KMS-11 (cell line): ENCODE data around the gene BMP5.

Experiments
- H2AFZ ChIP-seq: fragments of 200-600 bp; sonication (generic); 2 replicates; pipeline ENCODE4 v1.6.1; 2016; ENCODE audit warnings: antibody characterized with exemption, mixed run types, low read depth
- H3K27ac ChIP-seq: fragments of 200-600 bp; sonication (generic); 2 replicates; pipeline ENCODE4 v1.6.1; 2016; ENCODE audit warnings: mild to moderate bottlenecking, mixed run types
- H3K27me3 ChIP-seq: fragments of 200-600 bp; sonication (generic); 2 replicates; pipeline ENCODE4 v1.6.1; 2017; ENCODE audit warnings: mild to moderate bottlenecking, low read depth, mixed run types, moderate library complexity; ENCODE audit not compliant: insufficient read depth
- H3K36me3 ChIP-seq: fragments of 200-600 bp; sonication (generic); 2 replicates; pipeline ENCODE4 v1.6.1; 2017; ENCODE audit warnings: mild to moderate bottlenecking, mixed run types; ENCODE audit not compliant: insufficient read depth
- H3K4me1 ChIP-seq: fragments of 200-600 bp; sonication (generic); 2 replicates; pipeline ENCODE4 v1.6.1; 2016; ENCODE audit warnings: mild to moderate bottlenecking, low read depth, mixed run types; ENCODE audit not compliant: poor library complexity, severe bottlenecking
- H3K4me2 ChIP-seq: fragments of 200-600 bp; sonication (generic); 2 replicates; pipeline ENCODE4 v1.7.0; 2016; ENCODE audit warnings: mild to moderate bottlenecking, mixed run types
- H3K4me3 ChIP-seq: fragments of 200-600 bp; sonication (generic); IDR thresholded peaks from 2 replicates; pipeline ENCODE4 v1.6.1; 2017; ENCODE audit warnings: low read depth, low read length, mixed read lengths; ENCODE audit not compliant: insufficient read depth
- H3K79me2 ChIP-seq: fragments of 200-600 bp; sonication (generic); 2 replicates; pipeline ENCODE4 v1.6.1; 2016; ENCODE audit warnings: low read depth, mixed run types; ENCODE audit not compliant: insufficient read depth
- H3K9ac ChIP-seq: fragments of 200-600 bp; sonication (generic); 2 replicates; pipeline ENCODE4 v1.6.1; 2016; ENCODE audit warnings: mild to moderate bottlenecking, mixed run types
- H4K20me1 ChIP-seq: fragments of 200-600 bp; sonication (generic); 2 replicates; pipeline ENCODE4 v1.6.1; 2016; ENCODE audit warnings: mild to moderate bottlenecking, mixed run types; ENCODE audit not compliant: insufficient read depth
- TF ChIP-seq, protein P1 (sequence below): fragments of 200-600 bp; sonication (generic); conservative IDR thresholded peaks from 2 replicates; pipeline ENCODE4 v1.6.1; 2017; ENCODE audit warnings: low read depth, mild to moderate bottlenecking, antibody characterized with exemption, low read length, moderate library complexity, mixed read lengths

The BMP5 gene

DNA sequence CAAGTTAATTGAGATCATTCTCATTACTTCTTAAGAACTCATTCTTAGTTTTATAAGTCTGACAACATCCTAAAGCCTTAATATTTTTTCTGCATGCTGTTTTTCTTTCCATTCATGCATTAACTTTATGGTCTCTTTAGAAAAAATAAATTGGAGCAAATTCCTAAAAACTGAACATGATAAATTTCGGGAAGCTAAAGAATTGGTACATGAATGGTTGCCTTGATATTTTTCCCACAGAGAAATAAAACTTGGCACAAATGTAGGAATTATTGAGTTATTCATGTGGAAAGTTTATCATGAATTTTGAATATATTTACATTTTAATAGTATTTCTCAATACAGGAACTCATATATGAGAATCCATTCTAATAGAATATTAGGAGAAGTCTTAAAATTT lies 115.9 kb downstream of the BMP5 start:
- no peak overlapping the region for H3K9ac ChIP-seq
- H3K4me2 ChIP-seq, result no peak overlapping the region
- H3K4me1 ChIP-seq, result no peaks in the 10 kb centered on the region
- no peaks in the 10 kb centered on the region for H3K27me3 ChIP-seq
- H3K4me3 ChIP-seq, result no peak overlapping the region
- H4K20me1 ChIP-seq, result no peaks in the 10 kb centered on the region
- no peaks in the 10 kb centered on the region for H3K79me2 ChIP-seq
- TF ChIP-seq, protein P1, sequence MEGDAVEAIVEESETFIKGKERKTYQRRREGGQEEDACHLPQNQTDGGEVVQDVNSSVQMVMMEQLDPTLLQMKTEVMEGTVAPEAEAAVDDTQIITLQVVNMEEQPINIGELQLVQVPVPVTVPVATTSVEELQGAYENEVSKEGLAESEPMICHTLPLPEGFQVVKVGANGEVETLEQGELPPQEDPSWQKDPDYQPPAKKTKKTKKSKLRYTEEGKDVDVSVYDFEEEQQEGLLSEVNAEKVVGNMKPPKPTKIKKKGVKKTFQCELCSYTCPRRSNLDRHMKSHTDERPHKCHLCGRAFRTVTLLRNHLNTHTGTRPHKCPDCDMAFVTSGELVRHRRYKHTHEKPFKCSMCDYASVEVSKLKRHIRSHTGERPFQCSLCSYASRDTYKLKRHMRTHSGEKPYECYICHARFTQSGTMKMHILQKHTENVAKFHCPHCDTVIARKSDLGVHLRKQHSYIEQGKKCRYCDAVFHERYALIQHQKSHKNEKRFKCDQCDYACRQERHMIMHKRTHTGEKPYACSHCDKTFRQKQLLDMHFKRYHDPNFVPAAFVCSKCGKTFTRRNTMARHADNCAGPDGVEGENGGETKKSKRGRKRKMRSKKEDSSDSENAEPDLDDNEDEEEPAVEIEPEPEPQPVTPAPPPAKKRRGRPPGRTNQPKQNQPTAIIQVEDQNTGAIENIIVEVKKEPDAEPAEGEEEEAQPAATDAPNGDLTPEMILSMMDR, result no peak
- H2AFZ ChIP-seq, result no peak overlapping the region
- H3K36me3 ChIP-seq, result no peaks in the 10 kb centered on the region; the same call in 1 of the 2 replicates
- H3K27ac ChIP-seq, result no peak overlapping the region

GRCh38 chr6:55758156-55758937 lies 117.0 kb downstream of the BMP5 start:
- no peak overlapping the region for H3K4me2 ChIP-seq
- no peak overlapping the region for H3K4me3 ChIP-seq
- TF ChIP-seq, protein P1, result no peak
- no peak overlapping the region for H3K27ac ChIP-seq
- no peaks in the 10 kb centered on the region for H4K20me1 ChIP-seq
- H3K79me2 ChIP-seq, result no peaks in the 10 kb centered on the region
- H3K4me1 ChIP-seq, result no peaks in the 10 kb centered on the region
- no peak overlapping the region for H2AFZ ChIP-seq
- no peak overlapping the region for H3K9ac ChIP-seq
- H3K36me3 ChIP-seq, result no peaks in the 10 kb centered on the region; the same call in 1 of the 2 replicates
- no peaks in the 10 kb centered on the region for H3K27me3 ChIP-seq

DNA sequence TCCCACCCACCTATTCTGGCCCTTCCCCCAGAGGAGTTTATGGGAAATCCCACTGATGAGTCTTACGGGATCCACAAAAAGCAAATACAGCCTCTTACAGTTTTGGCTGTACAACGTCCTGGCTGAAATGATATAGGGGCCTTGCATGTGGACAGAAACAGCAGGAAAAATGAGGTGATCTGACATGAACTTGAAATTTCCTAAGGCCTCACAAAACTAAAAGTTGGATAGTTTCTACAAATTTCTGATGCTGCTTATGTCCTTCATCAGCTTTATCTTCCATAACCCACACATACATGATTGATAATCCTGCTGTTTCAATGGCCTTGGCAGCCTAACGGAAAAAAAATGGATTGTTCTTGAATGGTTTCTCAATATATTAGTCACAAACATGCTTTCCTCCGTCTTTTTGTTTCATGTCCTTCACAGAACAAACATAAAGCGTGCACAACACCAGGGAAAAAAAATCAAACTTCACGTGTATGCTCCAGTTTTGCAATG lies 118.8 kb downstream of the BMP5 start:
- Histone ChIP-seq H3K27ac (no peak overlapping the region), H3K79me2 (no peaks in the 10 kb centered on the region), H3K4me1 (no peaks in the 10 kb centered on the region), H3K9ac (no peak overlapping the region), H3K4me3 (no peak overlapping the region), H3K27me3 (no peaks in the 10 kb centered on the region), H3K4me2 (no peak overlapping the region), H2AFZ (no peak overlapping the region), H4K20me1 (no peaks in the 10 kb centered on the region), H3K36me3 (no peaks in the 10 kb centered on the region)
- TF ChIP-seq, protein P1, result no peak

DNA sequence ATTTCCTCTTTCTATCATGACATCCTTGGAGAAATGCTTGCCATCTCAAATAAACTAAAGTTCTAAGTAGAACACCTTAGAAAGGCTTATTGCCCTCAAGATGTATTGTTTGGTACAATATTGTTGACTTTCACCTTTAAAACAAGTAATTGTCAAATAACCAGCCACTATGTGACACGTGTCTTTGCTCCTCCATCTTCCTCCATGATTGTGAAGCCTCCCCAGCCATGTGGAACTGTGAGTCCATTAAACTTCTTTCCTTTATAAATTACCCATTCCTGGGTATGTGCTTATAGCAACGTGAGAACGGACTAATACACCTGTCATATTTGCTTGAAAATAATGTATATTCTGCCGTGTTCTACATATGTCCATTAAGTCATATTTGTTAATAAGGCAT lies 126.5 kb downstream of the BMP5 start:
- H3K4me1 ChIP-seq, result no peaks in the 10 kb centered on the region
- no peak overlapping the region for H3K4me2 ChIP-seq
- no peak overlapping the region for H3K27ac ChIP-seq
- H3K36me3 ChIP-seq, result no peaks in the 10 kb centered on the region
- H3K9ac ChIP-seq, result no peak overlapping the region
- H3K79me2 ChIP-seq, result no peaks in the 10 kb centered on the region
- H2AFZ ChIP-seq, result no peak overlapping the region
- H3K4me3 ChIP-seq, result no peak overlapping the region
- TF ChIP-seq, protein P1, result no peak
- no peaks in the 10 kb centered on the region for H4K20me1 ChIP-seq
- no peaks in the 10 kb centered on the region for H3K27me3 ChIP-seq
